Right ventricle myocardium inferior (tissue), 1 donor: ENCODE data around the gene PLPPR3. TPM values are rescaled to one million over a fixed set of nuclear protein-coding genes. Genes with fewer than 3 reads are reported as not detected.
"Not testable (repeated sequence)": the region's sequence is repeated elsewhere in the genome, so short reads cannot be mapped to it uniquely, and the experiment has no call there.

Experiments
- ATAC-seq: fragments of 200-7000 bp; cut with Tn5 transposase; one replicate; pipeline ENCODE4 v1.9.1; 2020; ENCODE audit warnings: mild to moderate bottlenecking, moderate library complexity
- DNase-seq: peaks from one replicate; pipeline ENCODE4 v3.0.0; 2021; ENCODE audit errors: missing footprints
- intact Hi-C: fragments of 100-400 bp; cut with DNase I; formaldehyde crosslinking; loops from one replicate; pipeline ENCODE4 v1.11.0; 2022
- total RNA-seq: library from RNA; stranded (reverse); fragmentation: NEBNext Ultra II Directional; extraction: Animal tissue kit (Norgen Biotek cat#: 25700); gene quantifications from one replicate; pipeline ENCODE4 v1.2.1, GENCODE V29; 2021
- donor health status: DM: no; HTN: yes; CAD: no; lungs with severe emphysema.

The PLPPR3 gene
- total RNA-seq, 1 donor from 2014 or later = not detected

DNA sequence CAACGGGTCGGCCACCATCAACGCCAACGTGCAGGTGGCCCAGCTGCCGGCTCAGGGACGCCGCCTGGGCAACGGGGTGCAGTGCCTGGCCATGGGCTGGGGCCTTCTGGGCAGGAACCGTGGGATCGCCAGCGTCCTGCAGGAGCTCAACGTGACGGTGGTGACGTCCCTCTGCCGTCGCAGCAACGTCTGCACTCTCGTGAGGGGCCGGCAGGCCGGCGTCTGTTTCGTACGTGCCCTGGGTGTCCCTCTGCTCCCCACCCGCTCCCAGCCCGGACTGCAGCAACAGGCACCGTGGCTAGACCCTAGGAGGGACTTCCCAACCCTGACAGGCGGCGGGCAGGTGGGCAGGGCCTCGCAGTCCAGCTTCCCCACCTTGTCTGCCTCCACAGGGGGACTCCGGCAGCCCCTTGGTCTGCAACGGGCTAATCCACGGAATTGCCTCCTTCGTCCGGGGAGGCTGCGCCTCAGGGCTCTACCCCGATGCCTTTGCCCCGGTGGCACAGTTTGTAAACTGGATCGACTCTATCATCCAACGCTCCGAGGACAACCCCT, 33.9 kb upstream of the PLPPR3 start:
- DNase-seq (no peak), ATAC-seq (no peak)
- intact Hi-C loops = loop anchor here (2.0 kb wide), 1 partner anchor 85 kb away; no protein-coding TSS in a partner anchor

DNA sequence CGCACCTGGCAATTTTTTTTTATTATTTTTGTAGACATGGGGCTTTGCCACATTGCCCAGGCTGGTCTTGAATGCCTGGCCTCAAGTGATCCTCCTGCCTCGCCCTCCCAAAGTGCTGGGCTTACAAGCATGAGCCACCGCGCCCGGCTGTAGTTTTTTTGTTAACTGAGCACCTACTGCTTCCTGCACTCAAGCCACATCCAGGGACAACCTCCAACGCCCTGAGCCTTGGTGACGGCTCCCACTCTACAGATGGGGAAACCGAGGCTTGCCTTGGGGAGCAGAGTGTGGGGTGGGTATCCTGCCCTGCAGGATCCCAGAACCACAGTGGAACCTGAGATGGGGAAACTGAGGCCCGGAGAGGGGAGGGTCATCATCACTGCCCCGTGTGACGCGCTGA, 33.4 kb upstream of the PLPPR3 start:
- no peak for DNase-seq
- no peak for ATAC-seq
- intact Hi-C loops = no loop called here

DNA sequence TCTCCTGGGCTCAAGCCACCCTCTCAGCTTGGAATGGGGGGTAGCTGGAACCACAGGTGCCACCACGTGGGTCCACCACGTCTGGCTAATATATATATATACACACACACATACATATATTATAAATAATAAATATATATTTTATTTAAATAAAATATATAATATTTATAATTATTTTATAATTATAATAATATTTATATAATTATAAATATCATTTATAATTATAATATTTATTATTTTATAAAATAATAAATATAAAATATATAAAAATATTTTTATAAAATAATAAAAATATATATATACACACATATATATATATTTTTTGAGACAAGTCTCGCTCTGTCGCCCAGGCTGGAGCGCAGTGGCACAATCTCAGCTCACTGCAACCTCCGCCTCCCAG, 32.8 kb upstream of the PLPPR3 start:
- DNase-seq (no peak), ATAC-seq (no peak)
- intact Hi-C loops = no loop called here

DNA sequence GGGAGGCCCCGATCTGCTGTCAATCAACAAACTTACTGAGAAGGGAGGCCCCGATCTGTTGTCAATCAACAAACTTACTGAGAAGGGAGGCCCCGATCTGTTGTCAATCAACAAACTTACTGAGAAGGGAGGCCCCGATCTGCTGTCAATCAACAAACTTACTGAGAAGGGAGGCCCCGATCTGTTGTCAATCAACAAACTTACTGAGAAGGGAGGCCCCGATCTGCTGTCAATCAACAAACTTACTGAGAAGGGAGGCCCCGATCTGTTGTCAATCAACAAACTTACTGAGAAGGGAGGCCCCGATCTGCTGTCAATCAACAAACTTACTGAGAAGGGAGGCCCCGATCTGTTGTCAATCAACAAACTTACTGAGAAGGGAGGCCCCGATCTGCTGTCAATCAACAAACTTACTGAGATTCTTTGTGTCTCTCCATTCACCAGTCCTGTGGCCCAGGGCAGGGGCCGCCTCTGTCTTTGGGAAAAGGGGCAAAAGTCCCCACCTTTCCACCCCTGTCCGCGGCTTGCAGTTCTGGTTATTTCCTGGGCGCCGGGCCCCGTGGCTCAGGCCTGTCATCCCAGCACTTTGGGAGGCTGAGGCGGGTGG, 32.0 kb upstream of the PLPPR3 start:
- DNase-seq, intact Hi-C loops, ATAC-seq: not testable (repeated sequence)

DNA sequence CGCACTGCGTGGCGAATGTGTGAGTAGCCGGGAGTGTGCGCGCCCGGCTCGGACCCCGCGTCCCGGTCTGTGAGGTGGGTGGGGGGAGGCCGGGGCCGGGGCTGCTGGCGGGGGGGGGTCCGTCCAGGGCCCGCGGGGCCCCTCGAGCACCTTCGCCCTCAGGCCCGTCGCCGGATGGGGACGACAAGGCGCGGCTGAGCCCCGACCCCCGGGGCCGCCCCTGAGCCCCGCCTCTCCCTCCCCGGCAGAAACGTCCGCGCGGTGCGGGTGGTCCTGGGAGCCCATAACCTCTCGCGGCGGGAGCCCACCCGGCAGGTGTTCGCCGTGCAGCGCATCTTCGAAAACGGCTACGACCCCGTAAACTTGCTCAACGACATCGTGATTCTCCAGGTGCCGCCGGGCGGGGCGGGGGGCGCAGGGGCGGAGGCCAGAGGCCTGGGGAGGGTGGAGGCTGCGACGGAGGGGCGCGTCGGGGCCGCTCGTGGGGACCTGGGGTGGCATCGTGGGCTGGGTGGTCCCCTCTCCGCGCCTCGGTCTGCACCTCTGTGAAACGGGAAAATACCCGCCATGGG, 31.3 kb upstream of the PLPPR3 start:
- intact Hi-C loops = no loop called here
- DNase-seq (no peak), ATAC-seq (no peak)

DNA sequence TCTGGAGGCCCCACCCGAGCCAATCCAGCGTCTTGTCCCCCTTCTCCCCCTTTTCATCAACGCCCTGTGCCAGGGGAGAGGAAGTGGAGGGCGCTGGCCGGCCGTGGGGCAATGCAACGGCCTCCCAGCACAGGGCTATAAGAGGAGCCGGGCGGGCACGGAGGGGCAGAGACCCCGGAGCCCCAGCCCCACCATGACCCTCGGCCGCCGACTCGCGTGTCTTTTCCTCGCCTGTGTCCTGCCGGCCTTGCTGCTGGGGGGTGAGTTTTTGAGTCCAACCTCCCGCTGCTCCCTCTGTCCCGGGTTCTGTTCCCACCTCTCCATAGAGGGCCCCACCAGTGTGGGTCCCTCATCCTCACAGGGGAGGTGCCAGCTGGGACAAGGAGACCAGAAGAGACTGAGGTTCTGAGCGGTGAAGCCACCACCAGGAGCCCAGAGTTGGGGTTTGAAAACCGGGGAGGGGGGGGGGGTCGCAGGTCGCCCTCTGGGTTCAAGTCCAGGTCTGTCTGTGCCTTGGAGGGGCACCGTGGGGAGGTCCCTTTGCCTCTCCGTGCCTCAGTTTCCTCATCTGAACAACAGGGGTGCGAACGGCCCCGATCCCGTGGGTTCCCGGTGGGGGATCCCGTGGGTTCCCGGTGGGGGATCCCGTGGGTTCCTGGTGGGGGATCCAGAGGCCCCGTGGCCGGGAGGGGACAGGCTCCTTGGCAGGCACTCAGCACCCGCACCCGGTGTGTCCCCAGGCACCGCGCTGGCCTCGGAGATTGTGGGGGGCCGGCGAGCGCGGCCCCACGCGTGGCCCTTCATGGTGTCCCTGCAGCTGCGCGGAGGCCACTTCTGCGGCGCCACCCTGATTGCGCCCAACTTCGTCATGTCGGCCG, 30.6 kb upstream of the PLPPR3 start, which contains the start of gene ELANE:
TSS of gene ELANE (plus strand) at position 168 of the 878 bp plus-strand sequence. CDS start at position 194, 26 bp downstream.
- DNase-seq = no peak
- no peak for ATAC-seq
- intact Hi-C loops = no loop called here

DNA sequence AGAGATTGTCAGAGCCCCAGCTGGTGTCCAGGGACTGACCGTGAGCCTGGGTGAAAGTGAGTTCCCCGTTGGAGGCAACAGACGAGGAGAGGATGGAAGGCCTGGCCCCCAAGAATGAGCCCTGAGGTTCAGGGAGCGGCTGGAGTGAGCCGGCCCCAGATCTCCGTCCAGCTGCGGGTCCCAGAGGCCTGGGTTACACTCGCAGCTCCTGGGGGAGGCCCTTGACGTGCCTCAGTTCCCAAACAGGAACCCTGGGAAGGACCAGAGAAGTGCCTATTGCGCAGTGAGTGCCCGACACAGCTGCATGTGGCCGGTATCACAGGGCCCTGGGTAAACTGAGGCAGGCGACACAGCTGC, 29.2 kb upstream of the PLPPR3 start:
- intact Hi-C loops = no loop called here
- ATAC-seq = no peak
- no peak for DNase-seq

DNA sequence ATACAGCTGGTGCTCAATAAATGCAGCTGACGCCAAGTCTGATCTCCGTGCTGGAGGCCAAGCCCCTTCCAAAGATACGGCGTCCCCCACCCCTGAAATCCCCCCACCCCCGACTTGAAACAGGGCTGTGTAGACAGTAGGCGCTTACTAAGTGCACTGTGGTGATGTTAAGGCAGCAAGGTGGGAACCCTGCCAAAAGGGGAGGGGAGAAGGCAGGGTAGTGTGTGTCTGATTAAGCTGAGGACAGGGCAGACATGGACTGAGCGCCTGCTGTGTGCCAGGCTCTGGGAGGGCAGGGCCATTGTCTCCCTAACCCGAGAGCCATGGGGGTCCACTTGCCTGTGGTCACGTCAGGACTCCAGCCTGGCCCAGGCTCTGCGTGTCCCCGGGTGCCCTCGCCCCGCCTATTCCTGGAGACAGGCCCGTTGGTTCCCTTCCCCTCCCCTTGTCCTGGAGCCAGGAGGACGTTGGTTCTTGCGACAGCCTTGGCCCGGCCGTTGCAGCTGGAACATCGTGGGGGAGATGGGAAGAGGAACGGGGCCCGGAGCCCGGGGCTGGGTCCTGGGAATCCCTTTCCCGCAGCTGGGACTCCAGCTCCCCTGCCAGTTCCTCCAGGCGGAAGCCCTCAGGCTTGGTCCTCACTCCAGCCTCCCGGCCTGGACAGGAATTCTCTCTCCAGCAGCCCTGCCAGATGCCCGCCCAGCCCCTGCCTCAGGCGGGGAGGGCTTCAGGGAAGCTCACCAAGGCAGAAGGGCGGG, 28.6 kb upstream of the PLPPR3 start:
- intact Hi-C loops = no loop called here
- DNase-seq (peak; percentile 95), ATAC-seq (peak; percentile 89)

DNA sequence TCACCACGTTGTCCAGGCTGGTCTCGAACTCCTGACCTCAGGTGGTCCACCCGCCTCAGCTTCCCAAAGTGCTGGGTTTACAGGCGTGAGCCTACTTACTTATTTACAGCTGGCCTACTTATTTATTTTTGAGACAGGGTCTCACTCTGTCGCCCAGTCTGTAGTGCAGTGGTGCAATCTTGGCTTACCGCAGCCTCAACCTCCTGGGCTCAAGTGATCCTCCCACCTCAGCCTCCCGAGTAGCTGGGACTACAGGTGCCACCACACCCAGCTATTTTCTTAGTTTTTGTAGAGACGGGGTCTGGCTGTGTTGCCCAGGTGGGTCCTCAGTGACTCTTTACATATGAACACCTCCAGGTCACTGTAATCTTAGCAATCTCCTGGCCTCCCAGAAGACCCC, 27.4 kb upstream of the PLPPR3 start:
- DNase-seq, ATAC-seq: not testable (repeated sequence)
- intact Hi-C loops = loop anchor here (5.0 kb wide), 1 partner anchor 47 kb away; no protein-coding TSS in a partner anchor

DNA sequence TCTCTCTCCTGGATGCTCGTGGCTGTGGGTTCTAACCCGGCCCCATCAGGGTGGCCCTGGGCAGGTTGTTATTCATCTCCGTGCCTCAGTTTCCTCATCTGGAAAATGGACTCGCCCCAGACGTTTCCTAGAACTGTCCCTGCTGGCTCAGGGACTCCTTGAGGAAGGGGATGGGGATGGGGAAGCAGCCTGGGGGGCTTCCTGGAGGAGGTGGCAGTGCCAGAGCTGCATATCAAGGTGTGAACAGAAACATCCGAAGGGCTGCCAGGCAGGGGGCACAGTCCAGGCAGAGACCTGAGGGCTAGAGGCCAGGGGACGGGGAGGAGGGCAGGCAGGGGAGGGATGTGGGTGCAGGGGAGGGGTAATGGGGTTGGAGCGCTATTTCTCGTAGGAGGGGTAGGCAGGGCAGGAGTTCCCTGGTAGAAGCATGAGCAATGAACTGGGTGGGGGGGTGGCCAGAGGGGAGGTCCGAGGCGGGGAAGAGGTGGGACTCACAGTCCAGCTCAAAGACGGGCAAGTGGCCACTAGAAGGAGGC, 26.7 kb upstream of the PLPPR3 start:
- intact Hi-C loops = loop anchor here (5.0 kb wide), 1 partner anchor 46 kb away; no protein-coding TSS in a partner anchor
- ATAC-seq (peak; percentile 32), DNase-seq (peak; percentile 73)

DNA sequence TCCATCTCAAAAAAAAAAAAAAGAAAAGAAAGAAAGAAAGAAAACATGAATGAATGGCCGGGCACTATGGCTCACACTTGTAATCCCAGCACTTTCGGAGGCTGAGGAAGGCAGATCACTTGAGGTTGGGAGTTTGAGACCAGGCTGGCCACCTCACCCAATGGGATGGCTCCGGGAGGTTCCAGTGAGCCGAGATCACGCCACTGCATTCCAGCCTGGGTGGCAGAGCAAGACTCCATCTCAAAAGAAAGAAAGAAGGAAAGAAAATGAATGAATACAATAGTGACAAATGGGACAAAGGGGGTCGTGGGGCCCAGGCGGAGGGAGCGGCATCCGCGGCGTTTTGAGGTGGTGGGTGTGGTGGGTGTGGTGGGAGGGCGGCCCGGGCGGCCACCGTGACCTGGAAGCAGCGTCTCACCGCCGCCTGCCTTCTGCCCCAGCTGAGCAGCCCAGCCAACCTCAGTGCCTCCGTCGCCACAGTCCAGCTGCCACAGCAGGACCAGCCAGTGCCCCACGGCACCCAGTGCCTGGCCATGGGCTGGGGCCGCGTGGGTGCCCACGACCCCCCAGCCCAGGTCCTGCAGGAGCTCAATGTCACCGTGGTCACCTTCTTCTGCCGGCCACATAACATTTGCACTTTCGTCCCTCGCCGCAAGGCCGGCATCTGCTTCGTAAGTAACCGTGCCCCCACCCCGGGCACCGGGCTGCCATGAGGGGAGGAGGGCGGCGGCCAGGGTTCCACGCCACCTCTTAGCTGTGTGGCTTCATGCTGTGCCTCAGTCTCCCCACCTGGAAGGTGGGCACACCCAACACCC, 24.2 kb upstream of the PLPPR3 start:
- DNase-seq (no peak), ATAC-seq (no peak)
- intact Hi-C loops = loop anchor here (5.0 kb wide), 1 partner anchor 44 kb away; no protein-coding TSS in a partner anchor

DNA sequence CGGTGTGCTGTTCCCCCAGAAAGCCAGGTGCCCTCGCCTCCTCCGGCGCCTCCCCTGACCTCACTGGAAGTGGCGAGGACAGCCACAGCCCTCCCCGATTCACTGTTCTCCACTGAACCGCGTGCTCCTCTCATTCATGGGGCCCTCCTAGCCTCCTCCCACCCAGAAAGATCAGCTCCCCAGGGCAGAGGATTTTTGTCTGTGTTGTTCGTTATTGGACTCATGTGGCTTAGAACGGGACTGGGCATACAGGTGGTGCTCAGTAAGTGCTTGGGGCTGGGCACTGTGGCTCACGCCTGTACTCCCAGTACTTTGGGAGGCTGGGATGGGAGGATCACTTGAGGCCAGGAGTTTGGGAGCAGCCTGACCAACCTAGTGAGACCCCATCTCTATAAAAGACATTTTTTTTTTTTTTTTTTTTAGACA, 22.8 kb upstream of the PLPPR3 start:
- no peak for ATAC-seq
- intact Hi-C loops = no loop called here
- DNase-seq = no peak

DNA sequence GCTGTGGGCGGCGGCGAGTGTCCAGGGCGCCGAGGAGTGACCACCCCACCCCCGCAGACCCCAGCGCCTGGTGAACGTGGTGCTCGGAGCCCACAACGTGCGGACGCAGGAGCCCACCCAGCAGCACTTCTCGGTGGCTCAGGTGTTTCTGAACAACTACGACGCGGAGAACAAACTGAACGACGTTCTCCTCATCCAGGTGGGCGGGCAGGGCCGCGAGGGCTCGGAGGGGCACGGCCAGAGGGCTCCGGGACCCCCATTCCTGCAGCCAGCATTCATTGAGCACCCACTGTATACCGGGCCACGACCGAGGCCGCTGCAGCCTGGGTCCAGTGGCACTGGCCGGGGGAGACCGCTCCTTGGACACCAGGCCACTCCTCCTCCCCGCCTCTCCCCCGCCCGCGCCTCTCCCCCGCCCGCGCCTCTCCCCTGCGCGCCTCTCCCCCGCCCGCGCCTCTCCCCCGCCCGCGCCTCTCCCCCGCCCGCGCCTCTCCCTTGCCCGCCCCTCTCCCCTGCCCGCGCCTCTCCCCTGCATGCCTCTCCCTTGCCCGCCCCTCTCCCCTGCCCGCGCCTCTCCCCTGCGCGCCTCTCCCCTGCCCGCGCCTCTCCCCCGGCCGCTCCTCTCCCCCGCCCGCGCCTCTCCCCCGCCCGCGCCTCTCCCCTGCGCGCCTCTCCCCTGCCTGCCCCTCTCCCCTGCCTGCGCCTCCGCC, 22.2 kb upstream of the PLPPR3 start:
- no peak for ATAC-seq
- intact Hi-C loops = no loop called here
- DNase-seq = no peak

DNA sequence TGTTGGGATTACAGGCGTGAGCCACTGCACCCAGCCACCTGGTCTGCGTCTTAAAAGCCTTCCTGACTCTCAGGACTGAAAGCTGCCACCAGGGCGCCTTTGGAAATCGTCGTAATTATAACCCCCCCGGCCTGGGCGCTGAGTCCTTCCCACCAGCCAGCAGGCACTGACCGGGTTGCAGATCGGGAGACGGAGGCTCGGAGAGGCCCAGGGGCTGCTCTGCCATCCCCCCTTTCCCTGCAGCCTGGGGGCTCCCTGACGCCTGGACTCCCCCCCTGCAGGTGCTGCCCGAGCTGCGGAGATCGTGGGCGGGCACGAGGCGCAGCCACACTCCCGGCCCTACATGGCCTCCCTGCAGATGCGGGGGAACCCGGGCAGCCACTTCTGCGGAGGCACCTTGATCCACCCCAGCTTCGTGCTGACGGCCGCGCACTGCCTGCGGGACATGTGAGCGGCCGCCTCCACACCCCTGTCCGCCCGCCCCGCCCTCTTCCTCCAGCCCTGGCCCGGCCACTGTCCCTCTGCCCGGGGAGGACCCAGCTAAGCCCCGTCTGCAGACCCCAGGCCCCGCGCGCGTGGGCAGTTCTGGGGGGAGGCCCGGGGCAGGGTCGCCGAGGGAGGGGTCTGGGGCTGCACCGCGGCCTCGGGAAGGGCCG, 21.6 kb upstream of the PLPPR3 start:
- intact Hi-C loops = no loop called here
- ATAC-seq = no peak
- DNase-seq = peak; percentile 79

DNA sequence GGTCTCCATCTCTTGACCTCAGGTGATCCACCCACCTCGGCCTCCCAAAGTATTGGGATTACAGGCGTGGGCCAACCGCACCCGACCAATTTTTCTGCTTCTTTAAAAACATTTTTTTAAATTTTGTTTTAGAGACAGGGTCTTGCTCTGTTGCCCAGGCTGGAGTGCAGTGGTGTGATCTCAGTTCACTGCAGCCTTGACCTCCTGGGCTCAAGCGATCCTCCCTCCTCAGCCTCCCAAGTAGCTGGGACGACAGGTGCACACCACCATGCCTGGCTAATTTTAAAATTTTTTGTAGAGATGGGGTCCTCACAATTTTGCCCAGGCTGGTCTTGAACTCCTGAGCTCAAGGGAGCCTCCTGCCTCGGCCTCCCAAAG, 21.0 kb upstream of the PLPPR3 start:
- ATAC-seq, DNase-seq, intact Hi-C loops: not testable (repeated sequence)

DNA sequence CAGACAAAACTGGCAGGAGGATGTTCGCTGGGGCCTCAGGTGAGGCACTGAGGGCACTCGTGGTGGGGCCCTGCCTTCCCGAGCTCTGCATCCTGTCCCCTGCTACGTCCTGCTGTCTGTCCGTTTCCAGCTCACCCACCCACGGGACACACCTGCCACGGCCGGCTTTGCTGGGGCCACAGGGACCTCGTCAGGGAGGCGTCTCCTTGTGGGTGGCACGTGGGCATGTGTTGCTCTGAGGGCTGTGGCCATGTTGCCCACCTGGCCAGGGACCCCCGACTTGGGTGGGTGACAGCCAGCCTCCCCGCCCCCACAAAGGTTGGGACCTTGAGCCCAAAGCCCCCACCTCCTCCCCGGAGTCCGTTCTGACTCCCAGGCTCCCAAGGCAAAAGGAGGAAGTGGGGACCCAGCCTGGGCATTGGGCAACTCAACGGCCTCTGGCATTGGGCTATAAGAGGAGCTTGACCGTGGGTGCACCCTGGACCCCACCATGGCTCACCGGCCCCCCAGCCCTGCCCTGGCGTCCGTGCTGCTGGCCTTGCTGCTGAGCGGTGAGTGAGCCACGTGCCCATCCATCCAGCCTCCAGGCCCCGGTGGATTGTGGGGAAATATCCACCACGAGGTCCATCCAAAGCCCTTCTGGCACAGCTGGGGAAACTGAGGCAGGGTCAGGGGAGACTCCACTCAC, 18.9 kb upstream of the PLPPR3 start, which contains the start of gene PRTN3:
TSS of gene PRTN3 (plus strand) at position 481 of the 688 bp plus-strand sequence. CDS start at position 491, 10 bp downstream.
- DNase-seq = peak; percentile 74
- no peak for ATAC-seq
- intact Hi-C loops = no loop called here
